ENCODE measurements around the gene ATG2B.

DNA sequence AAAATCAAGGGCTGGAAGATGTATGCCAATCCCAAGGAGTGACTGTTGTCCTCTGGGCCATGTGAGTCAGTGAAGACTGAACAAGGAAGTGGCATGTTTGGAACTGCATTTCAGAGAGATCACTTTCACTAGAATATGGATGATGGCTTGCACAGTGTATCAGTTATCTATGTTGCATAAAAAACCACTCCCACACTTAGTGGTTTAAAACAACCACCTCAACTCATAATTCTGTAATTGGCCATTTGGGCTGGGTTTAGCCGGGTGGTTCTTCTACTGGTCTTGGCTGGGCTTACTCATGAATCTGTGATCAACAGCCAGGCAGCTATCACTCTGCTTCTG is 91.7 kb downstream of the ATG2B start:
- TF ChIP-seq CTCF (IDR thresholded peaks at IDR 0.05): no peak
- no peak for TF ChIP-seq POLR2A (IDR thresholded peaks at IDR 0.05)
